HG02623 (cell line): ENCODE data around the gene IRS1.
"Not testable (repeated sequence)": the region's sequence is repeated elsewhere in the genome, so short reads cannot be mapped to it uniquely, and the experiment has no call there.

Source experiments
- ATAC-seq: cut with Tn5 transposase; IDR thresholded peaks from one replicate; pipeline ENCODE4 v1.9.1; 2021; ENCODE audit warnings: moderate library complexity; ENCODE audit not compliant: unreplicated experiment

The IRS1 gene, protein sequence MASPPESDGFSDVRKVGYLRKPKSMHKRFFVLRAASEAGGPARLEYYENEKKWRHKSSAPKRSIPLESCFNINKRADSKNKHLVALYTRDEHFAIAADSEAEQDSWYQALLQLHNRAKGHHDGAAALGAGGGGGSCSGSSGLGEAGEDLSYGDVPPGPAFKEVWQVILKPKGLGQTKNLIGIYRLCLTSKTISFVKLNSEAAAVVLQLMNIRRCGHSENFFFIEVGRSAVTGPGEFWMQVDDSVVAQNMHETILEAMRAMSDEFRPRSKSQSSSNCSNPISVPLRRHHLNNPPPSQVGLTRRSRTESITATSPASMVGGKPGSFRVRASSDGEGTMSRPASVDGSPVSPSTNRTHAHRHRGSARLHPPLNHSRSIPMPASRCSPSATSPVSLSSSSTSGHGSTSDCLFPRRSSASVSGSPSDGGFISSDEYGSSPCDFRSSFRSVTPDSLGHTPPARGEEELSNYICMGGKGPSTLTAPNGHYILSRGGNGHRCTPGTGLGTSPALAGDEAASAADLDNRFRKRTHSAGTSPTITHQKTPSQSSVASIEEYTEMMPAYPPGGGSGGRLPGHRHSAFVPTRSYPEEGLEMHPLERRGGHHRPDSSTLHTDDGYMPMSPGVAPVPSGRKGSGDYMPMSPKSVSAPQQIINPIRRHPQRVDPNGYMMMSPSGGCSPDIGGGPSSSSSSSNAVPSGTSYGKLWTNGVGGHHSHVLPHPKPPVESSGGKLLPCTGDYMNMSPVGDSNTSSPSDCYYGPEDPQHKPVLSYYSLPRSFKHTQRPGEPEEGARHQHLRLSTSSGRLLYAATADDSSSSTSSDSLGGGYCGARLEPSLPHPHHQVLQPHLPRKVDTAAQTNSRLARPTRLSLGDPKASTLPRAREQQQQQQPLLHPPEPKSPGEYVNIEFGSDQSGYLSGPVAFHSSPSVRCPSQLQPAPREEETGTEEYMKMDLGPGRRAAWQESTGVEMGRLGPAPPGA (N-terminal part only)

DNA sequence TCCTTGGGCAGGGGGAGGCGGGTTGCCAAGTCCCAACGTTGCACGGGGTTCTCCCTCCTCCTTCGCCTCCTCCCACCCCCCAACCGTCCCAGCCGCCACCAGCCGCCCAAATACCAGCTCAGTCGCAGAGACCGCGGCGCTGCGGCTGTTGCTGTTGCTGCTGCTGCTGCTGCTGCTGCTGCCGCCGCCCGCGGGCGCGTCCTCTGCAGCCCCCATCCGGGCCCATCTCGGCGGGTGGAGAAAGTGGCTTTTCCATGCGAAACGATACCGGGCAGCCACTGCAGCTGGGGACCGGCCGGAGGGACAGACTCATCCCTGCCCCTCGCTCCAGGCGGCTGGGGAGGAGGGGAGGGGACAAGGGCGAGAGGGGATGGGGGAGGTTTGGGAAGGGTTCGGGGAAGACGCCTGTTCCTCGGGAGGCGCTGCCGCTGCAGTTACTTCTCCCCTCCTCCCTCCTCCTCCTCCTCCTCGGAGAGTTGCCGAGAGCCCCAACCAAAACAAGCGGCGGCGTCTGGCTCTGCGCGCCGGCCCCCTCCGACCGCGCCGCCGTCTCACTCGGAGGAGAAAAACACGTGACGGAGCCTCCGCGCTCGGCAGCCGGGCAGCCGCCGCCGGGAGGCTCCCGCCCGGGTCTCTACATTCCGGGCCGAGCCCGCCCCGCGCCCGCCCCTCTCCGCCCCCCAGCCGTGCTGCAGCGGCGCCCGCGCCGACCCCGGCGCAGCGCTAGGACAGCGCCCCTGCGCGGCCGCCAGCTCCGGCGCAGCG lies at the start of gene IRS1:
IRS1 (minus strand) TSS at position 610 of the 765 bp plus-strand sequence. CDS start 1,082 bp downstream, outside the sequence.
- ATAC-seq = peak; percentile 34

DNA sequence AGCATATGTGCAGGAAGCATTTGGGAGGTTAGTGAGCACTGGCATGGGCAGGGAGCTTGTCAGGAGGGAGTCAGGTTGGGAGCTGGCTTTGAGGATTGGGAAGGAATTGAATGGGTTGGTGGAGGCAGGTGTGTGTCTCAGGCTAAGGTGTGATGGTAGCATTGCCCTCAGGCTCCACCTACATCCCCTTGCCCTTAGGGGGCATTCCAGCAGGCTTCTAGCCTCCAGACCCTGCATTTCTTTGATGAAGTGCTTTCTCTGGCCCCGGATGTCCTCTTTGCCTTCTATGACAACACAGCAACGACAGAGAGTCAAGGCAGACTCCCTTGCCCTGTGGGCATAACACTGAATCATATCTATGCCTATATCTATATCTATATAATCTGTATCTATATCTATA lies 49.7 kb upstream of the IRS1 start:
- no peak for ATAC-seq

DNA sequence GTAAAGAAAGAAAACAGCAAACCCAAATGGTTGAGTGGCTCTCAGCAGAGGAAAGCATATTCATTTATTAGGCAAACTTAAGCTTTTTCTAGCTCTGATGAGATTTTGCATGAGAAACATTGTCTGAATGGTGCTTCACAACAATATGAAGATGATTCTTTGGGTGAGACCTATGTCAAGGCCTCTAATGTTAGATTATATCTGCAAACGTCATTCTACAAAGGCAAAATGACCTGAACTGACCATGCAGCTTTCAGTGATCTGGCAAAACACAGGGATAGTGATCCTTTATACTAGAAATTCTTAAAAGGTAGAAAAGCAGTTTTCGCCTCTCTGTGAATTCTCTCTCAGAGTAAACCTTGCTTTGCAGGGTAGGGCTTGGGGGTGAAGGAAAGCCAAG lies 47.9 kb upstream of the IRS1 start:
- ATAC-seq = no peak

GRCh38 chr2:226847090-226847489 lies 47.5 kb upstream of the IRS1 start:
- ATAC-seq = no peak

DNA sequence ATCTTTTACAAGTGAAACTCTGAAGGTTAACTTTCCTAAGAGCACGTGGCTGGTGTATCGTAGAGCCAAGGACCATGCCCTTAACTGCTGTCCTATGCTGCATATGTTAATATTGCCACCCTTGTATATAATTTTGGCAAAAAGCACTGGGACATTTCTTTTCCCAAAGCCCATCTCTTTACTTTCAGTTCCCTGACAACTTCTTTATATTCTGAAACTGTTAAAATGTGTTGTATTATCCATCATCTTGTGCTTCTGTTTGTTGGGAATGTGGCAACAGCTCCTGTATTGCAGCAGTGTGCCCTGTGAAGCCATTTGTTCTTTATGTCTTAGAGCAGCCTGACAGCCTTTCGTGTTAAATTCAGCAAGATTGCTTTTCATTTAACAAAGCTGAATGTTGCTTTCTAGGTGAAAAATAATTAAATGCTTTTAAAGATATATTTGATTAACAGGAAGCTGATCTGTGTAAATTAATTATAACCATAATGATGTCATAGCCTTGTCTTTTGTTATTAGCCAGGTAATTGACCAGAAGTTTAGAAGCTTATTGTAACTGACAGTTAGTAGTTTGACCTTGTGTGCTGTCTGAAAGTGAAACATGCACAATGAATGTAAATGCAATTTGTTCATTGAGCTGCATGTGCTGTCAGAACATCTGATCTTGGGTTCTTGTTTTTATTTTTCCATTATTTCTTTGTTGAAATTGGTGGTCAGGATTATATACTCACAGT lies 45.9 kb upstream of the IRS1 start:
- peak; percentile 50 for ATAC-seq

DNA sequence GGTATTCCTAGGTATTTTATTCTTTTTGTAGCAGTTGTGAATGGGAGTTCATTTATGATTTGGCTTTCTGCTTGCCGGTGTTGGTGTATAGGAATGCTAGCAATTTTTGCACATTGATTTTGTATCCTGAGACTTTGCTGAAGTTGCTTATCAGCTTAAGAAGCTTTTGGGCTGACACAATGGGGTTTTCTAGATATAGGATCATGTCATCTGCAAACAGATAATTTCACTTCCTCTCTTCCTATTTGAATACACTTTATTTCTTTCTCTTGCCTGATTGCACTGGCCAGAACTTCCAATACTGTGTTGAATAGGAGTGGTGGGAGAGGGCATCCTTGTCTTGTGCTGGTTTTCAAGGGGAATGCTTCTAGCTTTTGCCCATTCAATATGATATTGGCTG lies 43.4 kb upstream of the IRS1 start:
- not testable (repeated sequence) for ATAC-seq

GRCh38 chr2:226839951-226840350 lies 40.3 kb upstream of the IRS1 start:
- ATAC-seq = no peak

GRCh38 chr2:226839161-226839560 lies 39.5 kb upstream of the IRS1 start:
- no peak for ATAC-seq

GRCh38 chr2:226838722-226839121 lies 39.1 kb upstream of the IRS1 start:
- no peak for ATAC-seq

- no peak for ATAC-seq
Measured at GRCh38 chr2:226837787-226838603, 38.4 kb upstream of the IRS1 start.

- no peak for ATAC-seq
Measured at GRCh38 chr2:226837334-226837733, 37.7 kb upstream of the IRS1 start.

DNA sequence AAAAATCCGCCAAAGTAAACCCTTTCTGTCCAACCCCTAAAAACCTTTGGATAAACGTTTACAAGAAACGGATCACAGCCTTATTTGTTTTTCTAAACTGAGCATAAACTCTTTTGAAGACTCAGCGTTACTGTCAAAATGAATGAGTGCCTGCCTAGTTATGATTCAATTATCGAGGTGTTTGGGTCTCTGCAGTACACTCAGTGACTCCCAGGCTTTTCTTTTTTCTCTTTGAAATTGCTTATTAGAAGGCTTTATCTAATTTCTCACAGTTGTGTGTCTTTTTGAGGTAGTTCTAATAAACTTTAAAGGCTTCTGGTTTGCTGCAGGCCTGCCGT lies 36.9 kb upstream of the IRS1 start:
- ATAC-seq = peak; percentile 2

- peak; percentile 84 for ATAC-seq
Measured at GRCh38 chr2:226835796-226836547, 36.4 kb upstream of the IRS1 start, which contains the start of gene RHBDD1. Gene RHBDD1 (plus strand): TSS chr2:226836054. CDS start chr2:226864694, 28,640 bp downstream.

- ATAC-seq = peak; percentile 18
Measured at GRCh38 chr2:226835420-226835795, 35.8 kb upstream of the IRS1 start.

DNA sequence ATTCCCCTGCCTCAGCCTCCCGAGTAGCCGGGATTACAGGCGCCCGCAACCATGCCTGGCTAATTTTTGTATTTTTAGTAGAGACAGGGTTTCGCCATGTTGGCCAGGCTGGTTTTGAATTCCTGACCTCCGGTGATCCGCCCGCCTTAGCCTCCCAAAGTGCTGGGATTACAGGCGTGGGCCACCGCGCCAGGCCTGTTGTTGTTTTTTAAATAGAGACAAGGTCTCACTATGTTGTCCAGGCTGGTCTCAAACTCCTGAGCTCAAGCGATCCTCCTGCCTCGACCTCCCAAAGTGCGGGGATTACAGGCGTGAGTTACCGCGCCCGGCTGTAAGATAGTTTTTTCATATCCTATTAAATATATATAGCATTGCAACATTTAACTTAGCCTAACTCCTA lies 35.3 kb upstream of the IRS1 start:
- ATAC-seq = not testable (repeated sequence)

DNA sequence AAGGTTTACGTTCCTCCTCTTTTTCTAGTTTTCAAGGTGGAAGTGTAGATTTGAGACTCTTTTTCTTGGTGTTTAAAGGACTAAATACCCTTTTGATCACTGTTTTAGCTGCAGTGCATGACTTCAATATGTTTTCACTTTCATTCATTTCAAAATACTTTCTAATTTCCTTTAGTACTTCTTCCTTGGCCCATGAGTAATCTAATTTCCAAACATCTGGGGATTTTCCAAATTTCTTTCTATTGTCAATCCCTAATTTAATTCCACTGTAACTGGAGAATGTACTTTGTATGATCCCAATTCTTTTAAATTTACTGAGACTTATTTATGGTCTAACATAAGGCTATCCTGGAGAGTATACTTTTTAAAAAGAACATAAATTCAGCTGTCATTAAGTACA lies 32.4 kb upstream of the IRS1 start:
- no peak for ATAC-seq

DNA sequence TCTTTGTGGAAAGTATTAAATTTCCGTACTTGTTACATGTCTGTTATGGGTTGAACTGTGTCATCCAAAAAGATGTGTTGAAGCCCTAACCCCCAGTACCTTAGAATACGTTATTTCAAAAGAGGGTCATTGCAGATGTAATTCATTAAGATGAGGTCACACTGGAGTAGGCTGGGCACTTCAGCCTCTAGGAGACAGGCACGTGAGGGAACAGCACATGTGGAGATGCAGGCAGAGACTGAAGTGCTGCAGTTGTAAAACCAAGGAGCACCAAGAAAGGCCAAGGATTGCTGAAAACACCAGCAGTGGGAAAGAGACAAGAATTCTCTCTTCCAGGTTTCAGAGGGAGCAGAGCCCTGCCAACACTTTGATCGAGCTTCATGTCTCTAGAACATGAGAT lies 31.6 kb upstream of the IRS1 start:
- no peak for ATAC-seq

GRCh38 chr2:226829721-226830631 lies 30.4 kb upstream of the IRS1 start:
- no peak for ATAC-seq
